Dermis microvascular lymphatic vessel endothelial cell (primary cell): ENCODE results near the gene UBE2H. TPM values are rescaled to one million over a fixed set of nuclear protein-coding genes. Genes with fewer than 3 reads are reported as not detected.
"Not testable (repeated sequence)": the region's sequence is repeated elsewhere in the genome, so short reads cannot be mapped to it uniquely, and the experiment has no call there.

Experiments
- DNase-seq, 2 donors: peaks; one replicate each; pipeline versions ENCODE4 v3.0.0 to v3.0.0-alpha.2; 2010; ENCODE audit warnings: low read depth in 2 of 2
- total RNA-seq: library from RNA; depleted of rRNA; stranded (reverse); fragments of >200 nt; gene quantifications from 2 replicates; pipeline ENCODE4 v1.2.1, GENCODE V29; 2014

UBE2H gene
- 43.4 and 45.6 TPM in 2 replicates for total RNA-seq

DNA sequence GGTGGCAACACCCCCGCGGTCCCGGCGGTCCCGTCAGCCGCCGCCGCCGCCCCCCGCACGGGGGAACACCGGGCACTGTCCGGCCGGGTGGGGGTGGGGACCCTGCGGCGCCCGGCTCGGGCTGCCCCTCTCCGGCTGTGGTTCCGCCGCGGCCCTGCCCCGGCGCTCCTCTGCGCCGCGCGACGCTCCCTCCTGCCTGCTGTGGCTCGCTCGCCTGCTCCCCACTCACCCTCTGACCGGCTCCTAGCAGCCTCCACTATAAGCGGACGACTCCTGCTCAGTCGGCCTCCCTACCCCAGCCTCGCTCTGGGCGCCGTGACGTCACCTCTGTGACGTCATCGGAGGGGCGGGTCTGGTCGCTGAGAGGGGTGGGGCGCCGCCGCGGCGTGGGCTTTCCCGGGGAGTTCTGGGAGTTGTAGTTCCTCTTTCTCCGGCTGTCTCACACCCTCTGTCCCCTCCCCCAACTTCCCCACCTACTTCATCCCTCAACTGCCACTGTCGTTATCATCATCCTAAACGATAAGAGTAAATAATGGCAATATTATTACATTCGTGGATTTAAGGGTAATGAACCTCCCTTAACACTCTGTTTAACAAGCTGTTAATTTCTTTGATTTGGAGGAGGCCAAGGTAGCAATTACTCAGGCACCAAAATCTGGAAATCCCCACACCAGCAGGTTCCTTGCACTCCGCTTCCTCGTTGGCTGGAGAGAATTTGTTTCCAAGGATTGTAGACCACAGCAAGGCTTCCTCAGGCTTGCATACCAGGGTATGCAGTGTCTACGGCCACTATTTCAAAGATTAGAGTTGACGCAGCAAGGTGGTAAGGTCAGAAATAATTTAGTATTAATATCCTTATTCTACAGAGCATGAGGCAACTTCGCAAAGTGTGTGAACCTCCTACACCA, at the start of gene UBE2H:
TSS of gene UBE2H (minus strand) at position 308 of the 908 bp plus-strand sequence. CDS start 405 bp downstream, outside the sequence.
- peak; percentile 86 to 94 for DNase-seq

DNA sequence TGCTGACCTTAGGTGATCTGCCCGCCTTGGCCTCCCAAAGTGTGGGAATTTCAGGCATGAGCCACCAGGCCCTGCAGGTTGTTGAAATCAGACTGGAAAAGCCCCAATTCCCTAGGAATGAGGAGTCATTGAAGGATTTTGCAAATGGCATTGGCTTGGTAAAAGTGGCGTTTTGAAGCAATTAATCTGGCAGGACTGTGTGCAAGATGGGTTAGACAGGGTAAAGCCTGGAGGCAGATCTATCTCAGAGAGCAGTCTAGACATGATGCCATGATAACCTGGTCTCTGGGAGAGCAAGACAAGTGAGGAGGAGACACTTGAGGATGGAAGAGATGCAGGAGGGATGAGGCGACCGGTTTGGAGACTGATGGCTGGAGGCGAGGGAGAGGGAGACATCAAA, 45.7 kb upstream of the UBE2H start:
- no peak for DNase-seq

DNA sequence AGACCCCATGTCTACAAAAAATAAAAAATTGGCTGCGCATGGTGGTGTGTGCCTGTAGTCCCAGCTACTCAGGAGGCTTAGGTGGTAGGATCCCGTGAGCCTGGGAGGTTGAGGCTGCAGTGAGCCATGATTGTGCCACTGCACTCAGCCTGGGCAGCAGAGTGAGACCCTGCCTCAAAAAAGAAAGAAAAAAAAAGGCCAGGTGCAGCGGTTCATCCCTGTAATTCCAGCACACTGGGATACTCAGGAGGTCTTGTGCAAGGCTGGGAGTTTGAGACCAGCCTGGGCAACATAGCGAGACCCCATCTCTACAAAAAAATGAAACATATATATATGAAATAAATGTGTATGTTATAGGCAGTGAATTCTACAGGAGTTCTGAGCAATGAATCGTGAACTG, 44.5 kb upstream of the UBE2H start:
- DNase-seq: no peak

DNA sequence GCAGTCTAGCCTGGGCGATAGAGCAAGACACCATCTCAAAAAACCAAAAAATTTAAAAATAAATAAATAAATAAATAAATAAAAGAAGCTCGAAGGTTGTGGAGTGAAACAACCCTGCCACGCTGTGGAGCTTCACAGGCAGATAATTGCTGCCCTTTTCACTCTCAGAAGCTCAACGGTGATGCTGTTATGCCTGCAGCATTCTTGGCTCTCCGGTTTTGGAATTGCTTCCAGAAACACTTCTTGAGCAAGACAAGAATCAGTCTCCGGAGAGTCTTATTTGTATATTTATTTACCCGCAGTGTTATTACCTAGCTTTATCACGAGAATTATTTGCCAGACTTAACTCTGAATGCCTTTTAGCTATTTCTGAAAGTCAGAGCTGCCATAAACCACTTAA, 40.5 kb upstream of the UBE2H start:
- DNase-seq: no peak

DNA sequence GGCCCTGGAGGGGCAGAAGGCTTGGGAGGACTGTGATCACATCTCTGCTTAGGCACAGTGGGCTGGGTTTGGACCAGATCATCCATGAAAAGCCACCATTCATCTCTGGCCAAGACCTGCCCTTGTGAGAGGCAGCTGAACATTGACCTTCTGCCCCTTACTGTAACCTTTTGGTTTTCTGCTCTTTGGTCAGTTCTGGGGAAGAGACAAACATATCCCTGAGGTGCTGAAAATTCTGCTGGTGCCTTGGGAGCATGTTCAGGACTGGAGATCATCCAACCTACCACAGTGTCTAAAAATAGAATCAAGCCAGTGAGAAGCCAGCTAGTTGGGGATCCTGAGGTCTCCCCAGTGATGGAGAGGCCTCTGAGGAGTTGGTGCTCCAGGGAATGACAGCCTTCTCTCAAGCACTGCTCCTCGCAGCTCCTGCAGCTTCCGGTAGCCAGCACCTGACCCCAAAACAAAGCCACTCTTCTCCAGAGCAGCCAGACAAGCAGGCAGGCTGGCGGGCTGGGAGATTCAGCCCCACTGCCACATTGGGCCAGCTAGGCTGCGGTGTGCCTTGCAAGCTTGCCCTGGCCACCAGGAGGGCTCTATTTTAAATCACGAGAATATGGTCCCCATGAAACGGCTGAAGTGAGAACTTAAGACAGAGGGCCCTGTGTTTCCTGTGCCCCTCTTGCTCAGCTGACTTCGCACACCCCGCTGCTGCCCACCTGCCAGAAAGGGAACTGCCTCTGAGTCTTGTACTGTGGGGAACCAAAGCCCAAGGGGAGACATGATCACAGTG, 37.8 kb upstream of the UBE2H start:
- DNase-seq: no peak

- DNase-seq: peak in 1 of 2 donors; percentile 18
Observed at GRCh38 chr7:129989466-129989865, 36.7 kb upstream of the UBE2H start.

DNA sequence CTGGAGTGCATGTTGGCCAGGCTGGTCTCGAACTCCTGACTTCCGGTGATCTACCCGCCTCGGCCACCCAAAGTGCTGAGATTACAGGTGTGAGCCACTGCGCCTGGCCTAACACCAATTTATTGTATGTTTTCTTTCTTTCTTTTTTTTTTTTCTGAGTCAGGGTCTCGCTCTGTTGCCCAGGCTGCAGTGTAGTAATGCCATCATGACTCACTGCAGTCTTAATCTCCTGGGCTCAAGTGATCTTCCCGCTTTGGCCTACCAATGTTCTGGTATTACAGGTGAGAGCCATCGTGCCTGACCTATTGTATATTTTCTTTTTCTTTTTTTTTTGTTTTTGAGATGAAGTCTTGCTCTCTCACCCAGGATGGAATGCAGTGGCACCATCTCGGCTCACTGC, 33.8 kb upstream of the UBE2H start:
- no peak for DNase-seq

DNA sequence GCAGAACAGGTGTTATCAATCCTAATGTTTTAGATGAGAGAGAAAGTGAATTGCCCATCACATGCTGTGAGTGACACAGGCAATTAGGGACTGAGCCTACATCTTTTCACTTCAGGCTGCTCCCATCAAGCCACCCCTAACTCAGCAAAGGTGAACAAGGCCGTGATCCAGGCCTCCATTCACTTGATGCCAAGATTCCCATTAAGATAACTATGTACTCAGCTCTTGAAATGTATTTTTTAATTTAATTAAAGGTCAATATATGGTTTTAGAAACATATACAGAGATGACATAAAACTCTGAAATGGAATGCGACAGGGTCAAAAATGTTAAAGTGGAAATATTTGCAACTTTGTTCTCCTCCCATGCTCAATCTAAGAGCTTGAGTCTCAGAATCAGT, 27.9 kb upstream of the UBE2H start:
- DNase-seq: no peak

- no peak for DNase-seq
Observed at GRCh38 chr7:129975309-129975708, 22.5 kb upstream of the UBE2H start.

GRCh38 chr7:129970816-129971215, 18.1 kb upstream of the UBE2H start:
- DNase-seq: peak in 1 of 2 donors; percentile 24

GRCh38 chr7:129969881-129970446, 17.2 kb upstream of the UBE2H start:
- DNase-seq: peak in 1 of 2 donors; percentile 93

- no peak for DNase-seq
Observed at GRCh38 chr7:129968592-129969383, 16.0 kb upstream of the UBE2H start.

DNA sequence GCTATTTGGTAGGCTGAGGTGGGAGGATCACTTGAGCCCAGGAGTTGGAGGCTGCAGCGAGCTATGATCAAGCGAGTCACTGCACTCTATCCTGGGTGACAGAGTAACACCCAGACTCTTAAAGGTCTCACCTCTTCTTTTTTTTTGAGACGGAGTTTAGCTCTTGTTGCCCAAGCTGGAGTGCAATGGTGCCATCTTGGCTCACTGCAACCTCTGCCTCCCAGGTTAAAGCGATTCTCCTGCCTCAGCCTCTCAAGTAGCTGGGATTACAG, 7.4 kb upstream of the UBE2H start:
- DNase-seq: not testable (repeated sequence)

DNA sequence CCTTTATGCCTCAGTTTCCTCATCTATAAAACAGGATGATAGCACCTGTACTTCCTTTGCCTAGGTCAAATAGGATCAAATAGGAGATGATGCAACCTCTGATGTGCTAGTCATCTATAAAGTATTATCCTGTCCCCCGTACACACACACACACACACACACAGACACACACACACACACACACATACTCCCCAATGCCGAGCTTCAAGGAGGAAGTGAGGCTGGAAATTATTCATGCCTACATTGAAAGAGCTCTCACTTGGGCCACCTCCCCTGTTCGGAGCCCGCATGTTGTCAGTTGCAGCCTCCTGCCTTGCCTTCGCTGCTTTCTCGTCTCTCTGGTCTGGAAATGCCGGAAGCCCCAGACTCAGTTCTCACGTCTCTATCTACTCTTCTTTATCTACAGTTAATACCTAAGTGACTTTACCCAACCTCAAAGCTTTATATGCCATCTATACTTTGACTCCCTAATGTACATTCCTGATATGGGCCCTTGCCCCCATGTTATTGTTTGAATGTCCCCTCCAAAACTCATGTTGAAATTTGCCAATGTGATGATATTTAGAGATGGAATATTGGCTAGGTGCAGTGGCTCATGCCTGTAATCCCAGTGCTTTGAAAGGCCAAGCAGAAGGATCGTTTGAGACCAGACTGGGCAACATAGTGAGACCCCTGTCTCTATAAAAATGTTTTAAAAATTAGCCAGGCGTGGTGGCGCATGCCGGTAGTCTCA, 6.9 kb upstream of the UBE2H start:
- peak in 1 of 2 donors; percentile 54 for DNase-seq

GRCh38 chr7:129958643-129959470, 6.1 kb upstream of the UBE2H start:
- DNase-seq: peak; percentile 88 to 98

DNA sequence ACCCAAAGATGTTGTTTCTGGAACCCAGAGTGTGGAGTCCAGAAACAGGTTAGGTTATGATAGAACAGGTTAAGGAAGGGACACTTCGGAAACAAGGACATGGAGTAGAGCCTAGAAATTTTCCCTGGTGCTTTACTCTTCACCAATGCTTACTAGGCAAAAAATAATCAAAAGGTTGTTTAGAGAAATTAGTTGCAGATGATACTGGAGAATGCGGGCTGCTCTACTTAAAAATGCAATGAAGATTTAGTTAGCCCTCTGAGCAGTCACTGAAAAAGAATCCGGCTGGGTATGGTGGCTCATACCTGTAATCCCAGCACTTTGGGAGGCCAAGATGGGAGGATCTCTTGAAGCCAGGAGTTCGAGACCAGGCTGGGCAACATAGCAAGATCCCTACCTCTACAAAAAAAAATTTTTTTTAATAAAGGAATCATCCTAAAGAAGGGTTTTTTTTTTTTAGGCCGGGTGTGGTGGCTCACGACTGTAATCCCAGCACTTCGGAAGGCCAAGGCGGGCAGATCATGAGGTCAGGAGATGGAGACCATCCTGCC, 3.3 kb upstream of the UBE2H start:
- no peak for DNase-seq

DNA sequence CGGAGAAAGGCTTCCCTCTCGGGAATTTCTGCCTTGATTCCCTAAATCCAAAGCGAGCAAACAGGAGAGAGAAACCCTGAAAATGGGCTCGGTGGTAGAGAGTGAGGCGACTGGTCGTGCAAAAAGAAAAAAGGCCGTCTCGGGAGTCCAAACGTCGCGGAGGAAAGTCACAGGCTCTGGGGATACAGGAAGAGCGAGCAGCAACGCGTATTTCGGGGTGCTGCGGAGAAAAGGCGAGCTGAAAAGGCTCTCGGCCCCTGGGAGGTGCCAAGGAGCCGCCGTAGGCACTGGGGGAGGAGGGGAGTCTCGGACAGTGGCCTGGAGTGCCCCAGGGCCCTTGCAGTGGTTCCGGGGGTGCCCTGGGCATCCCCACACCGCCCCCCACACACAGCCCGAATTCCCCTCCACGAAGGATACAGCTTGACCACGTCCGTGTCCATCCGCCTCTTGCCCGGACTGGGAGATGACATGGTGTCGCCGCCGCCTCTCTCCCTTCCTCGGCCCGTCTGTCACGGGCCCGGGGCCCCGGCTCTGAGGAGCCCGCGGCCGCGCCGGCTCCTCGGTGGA, 591 bp downstream of the UBE2H start:
- DNase-seq: peak in 1 of 2 donors; percentile 49

GRCh38 chr7:129951226-129952085, 1.3 kb downstream of the UBE2H start:
- peak in 1 of 2 donors; percentile 41 for DNase-seq

GRCh38 chr7:129950933-129951225, 1.9 kb downstream of the UBE2H start:
- DNase-seq: no peak
